Colon (tissue), 2 donors: ENCODE results near the gene ATP13A2.
"Not testable (repeated sequence)": the region's sequence is repeated elsewhere in the genome, so short reads cannot be mapped to it uniquely, and the experiment has no call there.

Source experiments
- FAIRE-seq: peaks from 2 replicates; lab custom pipeline; 2012; peaks lifted over from hg19 to GRCh38; lab: Jason Lieb, UNC
- donor health status: control.
- donor health status: control.

ATP13A2 gene

GRCh38 chr1:16979475-16980327, 32.0 kb downstream of the ATP13A2 start:
- no peak for FAIRE-seq

DNA sequence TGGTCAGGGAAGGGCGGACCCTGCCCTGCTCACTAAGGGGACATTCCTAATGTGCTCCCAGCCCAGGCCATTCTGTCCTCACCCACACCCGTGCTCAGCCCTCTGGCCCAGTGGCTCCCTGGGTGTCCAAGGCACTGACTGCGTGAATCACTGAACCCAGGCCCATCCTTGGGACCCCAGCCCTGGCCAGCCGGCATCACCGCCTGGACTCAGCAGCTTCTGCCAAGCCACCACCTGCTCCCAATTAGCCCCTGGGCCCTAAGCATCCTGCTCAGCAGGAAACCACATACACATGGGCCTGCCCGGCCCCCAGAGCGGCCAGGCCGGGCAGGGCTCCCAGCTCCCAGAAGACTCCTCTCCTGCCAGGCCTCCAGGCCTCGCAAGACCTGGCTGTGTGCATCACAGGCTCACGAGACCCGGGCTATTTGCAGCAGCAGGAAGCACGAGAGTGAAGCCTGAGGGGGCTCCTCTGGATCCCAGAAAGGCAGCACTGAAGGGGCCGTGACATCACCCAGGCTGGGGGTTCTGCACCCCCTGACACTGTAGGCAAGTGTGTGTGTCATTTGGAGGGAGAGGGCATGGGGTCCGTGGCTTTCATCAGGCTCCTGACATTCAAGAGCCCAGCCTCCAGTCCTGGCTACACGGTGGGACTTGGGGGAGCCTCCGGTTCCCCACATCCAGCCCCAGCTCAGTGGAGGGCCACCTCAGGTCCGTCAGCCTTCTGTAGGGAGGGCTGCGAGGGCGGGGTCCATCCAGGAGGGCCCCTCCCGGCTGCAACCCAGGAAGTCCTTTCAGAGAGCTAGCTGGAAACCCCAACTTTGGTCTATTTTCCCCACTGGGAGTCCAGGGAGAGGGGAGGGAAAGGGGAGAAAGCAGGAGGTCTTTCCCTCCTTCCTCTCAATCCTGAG, 32.9 kb downstream of the ATP13A2 start:
- no peak for FAIRE-seq

GRCh38 chr1:16978139-16978538, 33.6 kb downstream of the ATP13A2 start:
- FAIRE-seq = no peak

DNA sequence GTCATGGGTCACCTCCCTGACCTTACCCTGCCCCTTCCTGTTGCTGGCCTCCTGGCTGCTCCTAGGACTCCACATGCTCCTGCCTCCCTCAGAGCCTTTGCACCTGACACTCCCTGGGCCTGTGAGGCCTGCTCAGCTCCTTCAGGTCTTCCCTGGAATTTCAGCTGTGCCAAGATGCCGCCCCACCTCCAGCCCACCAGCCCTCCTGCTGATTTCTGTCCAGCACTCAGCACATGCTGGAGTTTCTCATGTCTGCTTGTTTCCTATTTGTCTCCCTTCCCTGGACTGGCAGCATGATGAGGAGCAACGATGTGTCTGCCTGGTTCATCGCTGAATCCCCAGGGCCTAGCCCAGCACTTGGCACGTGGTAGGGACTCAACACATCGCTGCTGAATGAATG, 34.4 kb downstream of the ATP13A2 start:
- no peak for FAIRE-seq

DNA sequence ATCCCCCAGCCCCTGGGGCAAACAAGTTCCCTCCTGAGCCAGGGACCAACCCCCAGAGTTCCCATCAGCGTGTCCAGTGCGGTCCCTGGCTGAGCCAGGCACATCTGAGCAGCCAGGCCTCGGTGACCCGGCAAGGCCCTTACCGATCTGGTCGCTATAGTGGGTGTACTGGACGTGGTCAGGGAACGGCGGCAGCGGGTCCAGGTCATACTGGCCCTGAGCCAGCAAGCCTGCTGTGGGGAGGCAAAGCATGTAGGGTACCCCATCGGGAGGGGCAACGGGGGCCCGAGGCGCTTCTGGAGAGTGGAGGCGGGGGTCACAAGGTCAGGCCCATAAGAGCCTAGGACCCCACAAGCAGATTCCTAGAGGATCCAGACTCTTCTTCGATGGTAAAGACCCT, 34.8 kb downstream of the ATP13A2 start:
- no peak for FAIRE-seq

DNA sequence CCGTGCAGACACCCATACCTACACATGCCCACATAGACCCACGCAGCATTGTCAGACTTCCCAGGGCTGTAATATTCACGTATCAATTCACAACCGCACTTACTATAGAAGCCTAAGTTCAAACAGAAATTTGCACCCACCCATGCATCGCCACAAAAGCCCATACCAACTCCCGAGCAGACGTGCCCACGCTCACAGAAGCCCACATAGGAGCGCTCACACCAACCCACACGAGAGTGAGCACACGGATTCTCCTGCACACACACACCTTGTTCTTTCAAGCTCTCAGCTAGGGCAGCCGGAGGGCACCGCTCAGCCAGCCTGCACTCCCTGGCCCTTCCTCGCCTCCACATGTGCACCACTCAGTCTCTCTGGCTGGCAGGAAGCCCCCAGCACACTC, 35.9 kb downstream of the ATP13A2 start:
- no peak for FAIRE-seq

DNA sequence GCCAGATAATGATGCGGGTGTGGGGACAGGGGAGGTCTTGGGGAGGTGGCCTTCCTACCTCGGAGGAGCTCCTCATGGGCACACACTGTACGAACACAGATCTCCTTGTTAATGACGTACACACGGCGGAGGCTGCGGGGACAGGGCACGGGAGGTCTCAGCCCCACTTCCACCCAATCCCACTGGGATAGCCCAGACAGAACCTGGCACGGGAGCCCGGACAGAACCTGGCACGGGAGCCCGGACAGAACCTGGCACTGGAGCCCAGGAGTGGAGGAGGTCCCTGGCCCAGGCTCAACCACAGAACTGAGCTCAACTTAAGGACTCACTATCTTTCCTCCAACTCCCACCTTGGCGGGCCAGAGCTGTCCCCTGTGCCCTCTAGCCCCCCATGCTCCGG, 36.5 kb downstream of the ATP13A2 start:
- no peak for FAIRE-seq

GRCh38 chr1:16973215-16973614, 38.5 kb downstream of the ATP13A2 start:
- FAIRE-seq = no peak

- FAIRE-seq = no peak
Measured at GRCh38 chr1:16972189-16972895, 39.4 kb downstream of the ATP13A2 start.

DNA sequence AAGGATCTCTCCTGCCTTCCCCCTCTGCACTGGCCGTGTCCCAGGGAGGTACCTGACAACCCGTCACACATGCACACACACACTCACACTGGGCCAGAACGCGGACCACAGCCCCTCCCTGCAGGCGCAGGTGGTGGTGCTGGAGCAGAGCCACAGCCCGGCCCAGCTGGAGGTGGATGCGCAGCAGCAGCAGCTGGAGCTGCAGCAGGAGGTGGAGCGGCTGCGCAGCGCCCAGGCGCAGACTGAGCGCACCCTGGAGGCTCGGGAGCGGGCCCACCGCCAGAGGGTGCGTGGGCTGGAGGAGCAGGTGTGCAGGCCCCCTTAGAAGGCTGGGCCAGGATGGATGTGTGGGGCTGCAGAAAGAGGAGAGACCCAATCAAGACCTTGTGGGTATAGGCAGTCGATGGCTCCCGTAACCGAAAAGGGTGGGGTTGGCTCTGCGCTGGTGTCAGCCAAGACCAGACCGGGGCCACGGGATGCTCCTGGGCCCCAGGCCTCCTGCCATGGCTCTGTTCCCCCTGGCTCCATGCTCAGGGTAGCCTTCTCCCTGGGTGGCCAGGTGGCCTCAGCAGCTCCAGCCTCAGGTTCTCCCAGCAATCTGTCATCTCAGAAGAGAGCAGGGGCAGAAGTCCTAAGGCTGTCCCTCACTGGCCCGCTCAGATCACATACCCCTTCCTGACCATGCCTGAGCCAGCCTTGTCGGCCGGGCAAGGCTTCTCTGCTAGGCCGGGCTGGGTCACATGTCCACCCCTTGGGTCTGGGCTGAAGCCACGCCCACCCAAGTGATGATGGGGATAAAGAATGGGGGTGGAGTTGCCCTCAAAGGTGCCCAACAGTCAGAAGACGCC, 40.2 kb downstream of the ATP13A2 start:
- no peak for FAIRE-seq

DNA sequence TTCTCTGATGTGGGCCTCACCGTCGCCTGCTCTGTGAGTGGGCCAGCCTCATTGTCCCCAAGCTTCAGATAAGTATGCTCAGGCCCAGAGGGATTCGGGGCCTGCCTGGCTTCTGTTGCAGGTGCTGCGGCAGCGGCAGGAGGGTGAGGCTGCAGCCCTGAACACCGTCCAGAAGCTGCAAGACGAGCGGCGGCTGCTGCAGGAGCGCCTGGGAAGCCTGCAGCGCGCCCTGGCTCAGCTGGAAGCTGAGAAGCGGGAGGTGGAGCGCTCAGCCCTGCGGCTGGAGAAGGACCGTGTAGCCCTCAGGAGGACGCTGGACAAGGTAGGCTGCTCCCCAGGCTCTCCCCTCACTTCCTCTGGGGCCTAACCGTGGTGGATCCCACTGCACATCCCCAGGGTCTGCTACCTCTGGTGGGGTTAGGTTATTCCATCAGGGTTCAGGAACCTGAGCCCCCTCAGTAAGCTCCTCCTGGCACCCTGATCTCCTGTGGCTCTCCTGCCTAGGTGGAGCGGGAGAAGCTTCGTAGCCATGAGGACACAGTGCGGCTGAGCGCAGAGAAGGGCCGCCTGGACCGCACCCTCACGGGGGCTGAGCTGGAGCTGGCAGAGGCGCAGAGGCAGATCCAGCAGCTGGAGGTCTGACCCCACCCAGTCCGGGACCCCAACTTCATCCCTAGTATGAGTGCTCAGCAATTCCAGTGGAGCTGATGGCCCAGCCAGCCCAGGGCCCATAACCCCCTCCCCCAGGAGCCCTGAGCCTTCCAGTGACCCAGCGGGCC, 41.4 kb downstream of the ATP13A2 start:
- no peak for FAIRE-seq

DNA sequence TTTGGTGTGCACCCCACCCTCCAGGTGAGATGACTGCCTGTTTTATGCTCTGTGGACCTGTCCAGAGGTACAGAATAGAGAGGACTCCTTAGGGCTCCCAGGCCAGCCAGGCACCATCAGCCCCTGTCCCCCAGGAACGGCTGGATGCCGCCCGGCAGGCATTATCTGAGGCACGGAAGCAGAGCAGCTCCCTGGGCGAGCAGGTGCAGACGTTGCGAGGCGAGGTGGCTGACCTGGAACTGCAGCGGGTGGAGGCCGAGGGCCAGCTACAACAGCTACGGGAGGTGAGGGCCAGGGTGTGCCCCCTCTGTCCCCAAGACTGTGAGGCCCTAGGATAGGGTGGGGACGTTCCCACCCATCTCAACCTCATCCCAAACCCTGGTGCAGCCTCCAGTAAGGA, 42.1 kb downstream of the ATP13A2 start:
- no peak for FAIRE-seq

- no peak for FAIRE-seq
Measured at GRCh38 chr1:16969057-16969611, 42.6 kb downstream of the ATP13A2 start.

DNA sequence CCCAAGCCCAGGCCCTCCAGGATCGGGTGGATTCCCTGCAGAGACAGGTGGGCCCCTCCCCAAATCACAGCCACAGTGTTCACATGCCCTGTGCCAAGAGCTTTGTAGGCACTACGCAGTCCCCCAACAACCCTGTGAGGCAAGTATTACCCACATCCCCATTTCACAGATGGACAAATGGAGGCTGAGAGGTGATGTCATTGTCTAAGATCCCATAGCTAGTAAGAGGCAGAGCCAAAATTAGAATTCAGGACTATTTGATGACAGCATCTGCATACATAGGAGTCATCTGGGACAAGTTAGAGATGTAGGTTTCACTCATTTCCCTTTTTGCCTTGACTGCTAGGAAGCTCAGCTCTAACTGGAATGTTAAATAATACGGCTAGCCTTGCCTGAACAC, 43.4 kb downstream of the ATP13A2 start:
- FAIRE-seq = no peak

DNA sequence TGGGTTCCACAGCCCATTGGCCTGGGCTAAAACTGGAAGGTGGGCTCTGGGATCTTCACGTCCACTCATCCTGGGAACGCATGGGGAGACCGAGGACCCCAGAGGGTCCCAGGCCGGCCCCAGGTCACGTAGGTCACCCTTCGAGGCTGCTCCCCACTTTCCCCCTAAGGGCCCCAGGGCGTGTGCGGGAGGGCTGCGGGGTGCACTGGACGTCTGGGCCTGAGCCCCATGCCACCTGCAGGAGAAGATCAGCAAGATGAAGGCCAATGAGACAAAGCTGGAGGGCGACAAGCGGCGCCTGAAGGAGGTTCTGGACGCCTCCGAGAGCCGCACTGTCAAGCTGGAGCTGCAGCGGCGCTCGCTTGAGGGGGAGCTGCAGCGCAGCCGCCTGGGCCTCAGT, 43.8 kb downstream of the ATP13A2 start:
- FAIRE-seq = no peak

- FAIRE-seq = no peak
Measured at GRCh38 chr1:16967095-16967575, 44.6 kb downstream of the ATP13A2 start.

DNA sequence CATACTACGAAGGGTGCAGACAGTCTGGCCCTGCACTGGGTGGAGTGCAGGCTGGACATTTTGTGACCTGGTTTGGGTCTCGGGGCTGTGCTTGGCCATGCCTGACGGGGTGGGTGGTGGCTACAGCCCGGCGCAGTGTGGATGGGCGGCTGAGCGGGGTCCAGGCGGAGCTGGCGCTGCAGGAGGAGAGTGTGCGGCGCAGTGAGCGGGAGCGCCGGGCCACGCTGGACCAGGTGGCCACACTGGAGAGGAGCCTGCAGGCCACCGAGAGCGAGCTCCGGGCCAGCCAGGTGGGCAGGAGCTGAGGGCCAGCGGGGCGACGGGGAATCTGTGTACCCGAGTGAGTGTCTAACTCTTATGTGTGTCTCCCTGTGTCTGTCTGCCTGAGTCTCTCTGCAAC, 45.4 kb downstream of the ATP13A2 start:
- FAIRE-seq = no peak

- no peak for FAIRE-seq
Measured at GRCh38 chr1:16965486-16966067, 46.2 kb downstream of the ATP13A2 start.

DNA sequence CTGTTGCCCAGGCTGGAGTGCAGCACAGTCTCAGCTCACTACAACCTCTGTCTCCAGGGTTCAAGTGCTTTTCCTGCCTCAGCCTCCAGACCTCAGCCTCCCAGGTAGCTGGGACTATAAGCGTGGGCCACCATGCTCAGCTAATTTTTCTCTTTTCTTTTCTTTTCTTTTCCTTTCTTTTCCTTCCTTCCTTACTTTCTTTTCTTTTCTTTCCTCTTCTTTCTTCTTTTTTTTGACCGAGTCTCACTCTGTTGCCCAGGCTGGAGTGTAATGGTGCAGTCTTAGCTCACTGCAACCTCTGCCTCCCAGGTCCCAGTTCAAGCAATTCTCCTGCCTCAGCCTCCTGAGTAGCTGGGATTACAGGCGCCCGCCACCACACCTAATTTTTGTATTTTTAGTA, 47.6 kb downstream of the ATP13A2 start:
- FAIRE-seq = not testable (repeated sequence)
